ENCODE results near the gene ANO2. TPM values are rescaled to one million over a fixed set of nuclear protein-coding genes. Genes with fewer than 3 reads are reported as not detected.
"Not testable (repeated sequence)": the region's sequence is repeated elsewhere in the genome, so short reads cannot be mapped to it uniquely, and the experiment has no call there.

Gene ANO2
- total RNA-seq, 1 donor from 2014 or later: 20.1 TPM

DNA sequence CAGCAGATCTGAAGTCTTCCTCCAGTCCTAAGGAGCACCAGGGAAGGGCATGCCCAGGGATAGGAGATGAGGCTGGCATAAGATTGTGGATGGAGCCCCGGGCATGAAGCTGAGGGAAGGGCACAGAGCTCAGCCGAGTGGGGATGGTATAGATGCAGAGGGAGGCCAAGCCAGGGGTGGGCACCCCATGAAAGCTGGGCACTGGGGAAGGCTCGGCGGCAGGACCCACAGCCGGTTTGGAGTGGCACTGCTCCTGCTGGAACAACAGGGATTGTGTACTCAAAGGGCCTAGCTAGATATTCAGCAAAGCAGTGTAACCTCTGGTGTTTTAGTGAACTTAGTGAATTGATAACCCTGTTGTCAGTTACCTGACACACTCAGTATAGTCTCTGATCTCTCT lies 396.0 kb downstream of the ANO2 start:
- no peaks in the 10 kb centered on the region for H3K4me1 ChIP-seq
- TF ChIP-seq, protein P1, sequence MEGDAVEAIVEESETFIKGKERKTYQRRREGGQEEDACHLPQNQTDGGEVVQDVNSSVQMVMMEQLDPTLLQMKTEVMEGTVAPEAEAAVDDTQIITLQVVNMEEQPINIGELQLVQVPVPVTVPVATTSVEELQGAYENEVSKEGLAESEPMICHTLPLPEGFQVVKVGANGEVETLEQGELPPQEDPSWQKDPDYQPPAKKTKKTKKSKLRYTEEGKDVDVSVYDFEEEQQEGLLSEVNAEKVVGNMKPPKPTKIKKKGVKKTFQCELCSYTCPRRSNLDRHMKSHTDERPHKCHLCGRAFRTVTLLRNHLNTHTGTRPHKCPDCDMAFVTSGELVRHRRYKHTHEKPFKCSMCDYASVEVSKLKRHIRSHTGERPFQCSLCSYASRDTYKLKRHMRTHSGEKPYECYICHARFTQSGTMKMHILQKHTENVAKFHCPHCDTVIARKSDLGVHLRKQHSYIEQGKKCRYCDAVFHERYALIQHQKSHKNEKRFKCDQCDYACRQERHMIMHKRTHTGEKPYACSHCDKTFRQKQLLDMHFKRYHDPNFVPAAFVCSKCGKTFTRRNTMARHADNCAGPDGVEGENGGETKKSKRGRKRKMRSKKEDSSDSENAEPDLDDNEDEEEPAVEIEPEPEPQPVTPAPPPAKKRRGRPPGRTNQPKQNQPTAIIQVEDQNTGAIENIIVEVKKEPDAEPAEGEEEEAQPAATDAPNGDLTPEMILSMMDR (IDR thresholded peaks at IDR 0.05): no peak
- no peaks in the 10 kb centered on the region for H3K36me3 ChIP-seq
- no peak overlapping the region for H3K4me3 ChIP-seq
- H3K9me3 ChIP-seq: peaks cover under 1 to 4% of the 10 kb centered on the region in 2 donors
- H3K27me3 ChIP-seq: no peaks in the 10 kb centered on the region
- no peak for DNase-seq (ENCODE audit: low spot score in 2 of 2)
- no peak overlapping the region for H3K27ac ChIP-seq
- intact Hi-C loops (cut with DNase I): no loop called here

DNA sequence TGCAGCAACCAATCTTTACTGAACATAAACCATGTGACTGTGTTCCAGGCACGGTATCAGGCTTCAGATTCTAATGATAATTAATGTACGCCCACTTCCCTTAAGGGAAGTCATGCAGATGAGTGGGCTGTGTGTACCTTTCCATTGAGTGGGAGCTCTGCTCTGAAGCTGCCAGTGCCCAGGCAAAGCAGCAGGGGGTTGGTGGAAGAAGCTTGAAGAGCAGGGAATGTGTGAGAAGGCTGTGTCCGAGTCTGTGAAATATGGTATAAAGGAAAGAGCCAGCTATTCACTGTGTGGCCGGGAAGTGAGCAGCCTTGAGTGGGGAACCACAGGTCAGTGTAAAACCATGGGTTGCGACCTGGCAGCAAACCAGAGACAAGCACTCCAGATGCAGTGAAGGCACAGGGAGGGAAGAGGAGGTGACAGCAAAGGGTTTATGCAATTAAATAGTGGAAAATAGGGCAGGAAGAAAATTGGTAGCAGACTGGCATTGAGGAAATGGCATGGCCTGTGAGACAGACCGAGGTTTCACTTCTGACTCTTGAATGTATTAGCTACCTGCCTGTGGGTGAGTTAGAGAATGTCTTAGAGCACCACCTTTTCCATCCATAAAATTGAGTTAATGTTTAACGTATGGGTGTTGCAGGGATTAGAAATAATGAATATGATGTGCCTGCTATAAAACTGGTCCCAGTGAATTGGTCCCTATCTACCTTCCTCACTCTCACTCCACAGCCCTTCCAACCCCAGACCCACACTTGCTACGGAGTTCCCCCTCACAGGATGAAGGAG lies 396.7 kb downstream of the ANO2 start:
- no peaks in the 10 kb centered on the region for H3K36me3 ChIP-seq
- DNase-seq (ENCODE audit: low spot score in 2 of 2): no peak
- H3K9me3 ChIP-seq: peaks cover 3 to 4% of the 10 kb centered on the region in 2 donors
- no peak overlapping the region for H3K27ac ChIP-seq
- intact Hi-C loops (cut with DNase I): no loop called here
- no peak overlapping the region for H3K4me3 ChIP-seq
- TF ChIP-seq, protein P1 (IDR thresholded peaks at IDR 0.05): no peak
- no peaks in the 10 kb centered on the region for H3K4me1 ChIP-seq
- no peaks in the 10 kb centered on the region for H3K27me3 ChIP-seq

DNA sequence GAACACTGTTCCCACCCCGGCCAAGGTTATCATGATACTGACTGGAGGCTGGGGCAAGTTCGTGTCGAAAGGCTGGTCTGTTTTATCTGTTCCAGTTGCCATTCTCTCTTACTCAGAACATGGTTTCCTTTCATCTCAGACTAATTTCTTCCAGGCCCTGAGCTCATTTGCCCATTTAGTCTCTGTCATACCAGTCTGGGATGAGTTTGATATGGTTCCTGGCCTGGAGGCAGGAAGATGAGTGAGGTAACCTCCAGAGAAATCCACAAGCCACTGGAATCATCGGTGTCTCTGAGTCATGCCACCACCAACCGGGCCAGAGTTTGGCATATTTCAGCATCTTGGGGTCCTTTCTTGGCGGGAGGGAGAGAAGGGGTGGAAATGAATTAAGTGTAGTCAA lies 398.4 kb downstream of the ANO2 start:
- no peaks in the 10 kb centered on the region for H3K4me1 ChIP-seq
- no peaks in the 10 kb centered on the region for H3K36me3 ChIP-seq
- no peak overlapping the region for H3K27ac ChIP-seq
- no peak for DNase-seq (ENCODE audit: low spot score in 2 of 2)
- H3K4me3 ChIP-seq: no peak overlapping the region
- peaks cover 3 to 4% of the 10 kb centered on the region in 2 donors for H3K9me3 ChIP-seq
- intact Hi-C loops (cut with DNase I): no loop called here
- TF ChIP-seq, protein P1 (IDR thresholded peaks at IDR 0.05): no peak
- H3K27me3 ChIP-seq: no peaks in the 10 kb centered on the region

GRCh38 chr12:5537771-5538170 lies 407.3 kb downstream of the ANO2 start:
- Histone ChIP-seq H3K27me3 (no peaks in the 10 kb centered on the region), H3K9me3 (no peaks in the 10 kb centered on the region), H3K4me1 (no peaks in the 10 kb centered on the region), H3K4me3 (no peak overlapping the region), H3K36me3 (no peaks in the 10 kb centered on the region), H3K27ac (no peak overlapping the region)
- intact Hi-C loops (cut with DNase I): no loop called here
- TF ChIP-seq, protein P1 (IDR thresholded peaks at IDR 0.05): no peak
- DNase-seq (ENCODE audit: low spot score in 2 of 2): no peak

- H3K4me3 ChIP-seq; intact Hi-C loops (cut with DNase I); H3K27me3 ChIP-seq; DNase-seq (ENCODE audit: low spot score in 2 of 2); H3K36me3 ChIP-seq; H3K4me1 ChIP-seq; H3K27ac ChIP-seq; H3K9me3 ChIP-seq: not testable (repeated sequence)
These were observed 407.9 kb downstream of the ANO2 start for GRCh38 chr12:5537026-5537615.

- Histone ChIP-seq H3K27ac (no peak overlapping the region), H3K9me3 (no peaks in the 10 kb centered on the region), H3K36me3 (no peaks in the 10 kb centered on the region), H3K4me3 (no peak overlapping the region), H3K27me3 (no peaks in the 10 kb centered on the region), H3K4me1 (no peaks in the 10 kb centered on the region)
- TF ChIP-seq, protein P1 (IDR thresholded peaks at IDR 0.05): no peak
- intact Hi-C loops (cut with DNase I): no loop called here
- DNase-seq (ENCODE audit: low spot score in 2 of 2): no peak
These were observed 409.5 kb downstream of the ANO2 start for GRCh38 chr12:5535541-5535940.

Measured in ascending aorta (tissue), 2 donors.